Panc1 (cell line): ENCODE measurements around the gene PPP1R3F.

Experiments used
- CTCF ChIP-seq: fragments of 450-650 bp; IDR thresholded peaks from 2 replicates; pipeline ENCODE4 v1.5.1; 2017; ENCODE audit warnings: mild to moderate bottlenecking
- POLR2AphosphoS5 ChIP-seq: IDR thresholded peaks from 2 replicates; pipeline ENCODE4 v1.6.1; 2012; ENCODE audit warnings: mild to moderate bottlenecking, low read depth, low read length, moderate library complexity
- REST ChIP-seq, 2 experiments: IDR thresholded peaks; 2 replicates each; pipeline ENCODE4 v1.6.1; 2011 to 2012; ENCODE audit warnings: low read depth in 2 of 2, control low read depth in 1 of 2, low read length in 1 of 2, mild to moderate bottlenecking in 1 of 2, moderate library complexity in 1 of 2; ENCODE audit not compliant: insufficient read depth in 1 of 2
- SIN3A ChIP-seq: IDR thresholded peaks from 2 replicates; pipeline ENCODE4 v1.6.1; 2012; ENCODE audit warnings: low read depth, mild to moderate bottlenecking, low read length, moderate library complexity, borderline replicate concordance; ENCODE audit not compliant: insufficient read depth
- TCF7L2 ChIP-seq: IDR thresholded peaks from 2 replicates; pipeline ENCODE4 v1.6.1; 2011; ENCODE audit warnings: mild to moderate bottlenecking, low read depth, low read length, inconsistent platforms

GRCh38 chrX:49225858-49226257, 43.7 kb upstream of the PPP1R3F start:
- TF ChIP-seq CTCF: no peak
- TF ChIP-seq SIN3A: no peak
- TF ChIP-seq POLR2AphosphoS5: no peak
- no peak for TF ChIP-seq REST (IDR thresholded peaks at IDR 0.05; ENCODE audit: insufficient read depth in 1 of 2, low read depth in 2 of 2, low read length in 1 of 2)
- no peak for TF ChIP-seq TCF7L2
